Activated T-cell treated with anti-CD3 and anti-CD28 coated beads, Interleukin-2, amount 50 U/mL, for 72 hours (primary cell): Measurements from ENCODE around the gene CCSER1. TPM values are rescaled to one million over a fixed set of nuclear protein-coding genes. Genes with fewer than 3 reads are reported as not detected.

ENCODE experiments used
- ATAC-seq, 2 donors: fragments of 150-1000 bp; cut with Tn5 transposase; replicated peaks in 1 of 2; 2 replicates each; pipeline ENCODE4 v1.10.0; 2021; ENCODE audit warnings: moderate library complexity in 2 of 2, mild to moderate bottlenecking in 1 of 2
- DNase-seq, 2 donors: peaks; one replicate each; pipeline ENCODE4 v3.0.0; 2021 to 2022; ENCODE audit warnings: mixed read lengths in 1 of 2
- H3K27ac Mint-ChIP-seq: one replicate; pipeline ENCODE4 v1.8.0; 2022; ENCODE audit warnings: mild to moderate bottlenecking, moderate library complexity, mixed read lengths
- H3K27me3 Mint-ChIP-seq: one replicate; pipeline ENCODE4 v1.8.0; 2022; ENCODE audit warnings: low read depth, mixed read lengths
- H3K36me3 Mint-ChIP-seq, 2 donors: one replicate each; pipeline ENCODE4 v1.8.0; 2022; ENCODE audit warnings: mixed read lengths in 2 of 2, mild to moderate bottlenecking in 1 of 2; ENCODE audit not compliant: insufficient read depth in 2 of 2
- H3K4me1 Mint-ChIP-seq: one replicate; pipeline ENCODE4 v1.8.0; 2022; ENCODE audit warnings: low read depth, mixed read lengths
- H3K4me3 Mint-ChIP-seq, 2 donors: one replicate each; pipeline ENCODE4 v1.8.0; 2022; ENCODE audit warnings: mild to moderate bottlenecking in 2 of 2, mixed read lengths in 2 of 2, moderate library complexity in 2 of 2
- H3K9me3 Mint-ChIP-seq, 2 donors: one replicate each; pipeline ENCODE4 v1.8.0; 2022; ENCODE audit warnings: mixed read lengths in 2 of 2
- total RNA-seq, 2 donors: library from RNA; stranded (reverse); gene quantifications; one replicate each; pipeline ENCODE4 v1.2.3, GENCODE V29; 2022

Gene CCSER1
- total RNA-seq, 2 donors from 2014 or later: 0.09 TPM; not detected in 1

DNA sequence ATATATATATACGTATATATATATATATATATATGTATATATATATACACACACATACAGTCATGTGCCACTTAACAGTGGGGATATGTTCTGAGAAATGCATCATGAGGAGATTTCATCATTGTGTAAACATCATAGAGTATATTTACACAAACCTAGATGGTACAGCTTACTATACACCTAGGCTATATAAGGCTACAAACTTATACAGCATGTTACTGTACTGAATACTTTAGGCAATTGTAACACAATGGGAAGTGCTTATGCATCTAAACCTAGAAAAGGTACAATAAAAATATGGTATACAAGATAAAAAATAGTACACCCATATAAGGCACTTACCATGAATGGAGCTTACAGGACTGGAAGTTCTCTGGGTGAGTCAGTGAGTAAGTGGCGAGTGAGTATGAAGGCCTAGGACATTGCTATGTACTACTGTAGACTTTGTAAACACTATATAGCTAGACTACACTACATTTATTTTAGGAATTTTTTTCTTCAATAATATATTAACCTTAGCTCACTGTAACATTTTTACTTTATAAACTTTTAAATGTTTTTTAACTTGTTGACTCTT lies 13.2 kb upstream of the CCSER1 start:
- no peak overlapping the region for H3K4me3 Mint-ChIP-seq
- no peaks in the 10 kb centered on the region for H3K4me1 Mint-ChIP-seq
- ATAC-seq: no peak
- no peaks in the 10 kb centered on the region for H3K9me3 Mint-ChIP-seq
- no peaks in the 10 kb centered on the region for H3K27me3 Mint-ChIP-seq
- no peak for DNase-seq
- no peaks in the 10 kb centered on the region for H3K36me3 Mint-ChIP-seq
- H3K27ac Mint-ChIP-seq: no peak overlapping the region

DNA sequence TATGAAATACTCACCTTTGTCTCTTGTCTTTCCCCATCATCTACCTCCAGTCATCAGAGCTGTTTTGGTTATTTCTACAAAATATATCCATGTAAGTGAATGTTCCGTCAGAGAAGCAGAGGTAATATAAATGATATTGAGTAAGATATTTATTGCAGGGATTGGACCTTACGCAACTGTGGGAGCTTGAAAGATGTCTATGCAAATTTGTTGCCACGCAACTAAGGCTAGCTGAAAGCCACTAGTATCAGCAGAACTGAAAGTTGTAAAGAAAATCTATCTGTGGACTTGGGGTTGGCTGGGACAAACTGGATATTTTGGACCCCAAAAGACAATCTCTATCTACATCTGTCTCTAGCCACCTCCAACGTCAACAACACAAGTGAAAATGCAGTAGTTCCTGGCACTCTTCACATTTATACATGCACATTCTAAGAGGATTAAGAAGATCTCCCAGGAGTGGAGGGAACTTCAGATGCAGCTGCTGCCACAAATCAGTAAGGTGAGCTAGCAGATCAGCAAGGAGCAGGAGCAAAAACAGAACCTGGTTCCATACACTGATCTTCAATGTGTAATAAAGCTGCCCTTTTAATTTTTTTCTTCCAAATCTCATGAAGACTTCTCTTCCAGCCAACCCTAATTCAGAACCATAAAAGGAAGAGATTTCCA lies 8.5 kb upstream of the CCSER1 start:
- DNase-seq: no peak
- Mint-ChIP-seq H3K4me3 (no peak overlapping the region), H3K9me3 (no peaks in the 10 kb centered on the region), H3K36me3 (no peaks in the 10 kb centered on the region), H3K27me3 (no peaks in the 10 kb centered on the region), H3K27ac (no peak overlapping the region), H3K4me1 (no peaks in the 10 kb centered on the region)
- ATAC-seq: no peak

- Mint-ChIP-seq H3K4me3 (no peak overlapping the region), H3K9me3 (no peaks in the 10 kb centered on the region), H3K4me1 (no peaks in the 10 kb centered on the region), H3K27ac (no peak overlapping the region), H3K36me3 (no peaks in the 10 kb centered on the region), H3K27me3 (peaks cover 2% of the 10 kb centered on the region)
- DNase-seq (no peak), ATAC-seq (no peak)
Observed at GRCh38 chr4:90120037-90120436, 7.2 kb upstream of the CCSER1 start.

- DNase-seq: no peak
- no peak for ATAC-seq
- Mint-ChIP-seq H3K9me3 (no peaks in the 10 kb centered on the region), H3K4me1 (no peaks in the 10 kb centered on the region), H3K27me3 (peaks cover 9% of the 10 kb centered on the region), H3K36me3 (no peaks in the 10 kb centered on the region), H3K4me3 (no peak overlapping the region), H3K27ac (no peak overlapping the region)
Observed at GRCh38 chr4:90120815-90121214, 6.4 kb upstream of the CCSER1 start.

- H3K4me3 Mint-ChIP-seq: no peak overlapping the region
- H3K27ac Mint-ChIP-seq: no peak overlapping the region
- no peak for DNase-seq
- no peaks in the 10 kb centered on the region for H3K9me3 Mint-ChIP-seq
- peaks cover 19% of the 10 kb centered on the region for H3K27me3 Mint-ChIP-seq
- peaks cover 3% of the 10 kb centered on the region for H3K4me1 Mint-ChIP-seq
- no peak for ATAC-seq
- no peaks in the 10 kb centered on the region for H3K36me3 Mint-ChIP-seq
Observed at GRCh38 chr4:90121676-90122354, 5.4 kb upstream of the CCSER1 start.

- H3K4me3 Mint-ChIP-seq: no peak overlapping the region
- peaks cover 7% of the 10 kb centered on the region for H3K4me1 Mint-ChIP-seq
- no peak overlapping the region for H3K27ac Mint-ChIP-seq
- H3K27me3 Mint-ChIP-seq: peaks cover 25% of the 10 kb centered on the region
- no peak for DNase-seq
- H3K9me3 Mint-ChIP-seq: no peaks in the 10 kb centered on the region
- H3K36me3 Mint-ChIP-seq: peaks cover 0 to under 1% of the 10 kb centered on the region in 2 donors
- no peak for ATAC-seq
Observed at GRCh38 chr4:90122355-90122748, 4.8 kb upstream of the CCSER1 start.

DNA sequence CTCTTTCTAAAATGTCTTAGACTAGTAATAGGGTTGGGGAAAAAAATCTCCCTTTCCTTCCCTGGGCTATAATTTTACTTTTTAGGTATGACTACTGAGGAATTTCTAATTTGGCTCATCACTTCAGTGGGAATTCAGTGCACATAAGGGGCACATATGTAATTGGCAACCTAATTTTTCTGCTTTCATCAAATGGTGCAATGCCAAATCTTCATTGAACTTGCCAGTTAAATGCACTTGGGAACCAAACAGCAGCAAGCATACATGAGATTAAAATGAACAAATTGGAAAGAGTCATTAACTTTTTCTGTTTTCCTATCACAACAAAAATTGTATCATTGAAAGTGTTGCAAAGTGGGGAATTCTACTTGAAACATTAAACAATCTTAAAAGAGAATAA lies 2.9 kb upstream of the CCSER1 start:
- Mint-ChIP-seq H3K4me3 (no peak overlapping the region), H3K27ac (no peak overlapping the region), H3K4me1 (peaks cover 21% of the 10 kb centered on the region), H3K36me3 (peaks cover 0 to 4% of the 10 kb centered on the region in 2 donors), H3K27me3 (peaks cover 39% of the 10 kb centered on the region), H3K9me3 (no peaks in the 10 kb centered on the region)
- ATAC-seq (no peak), DNase-seq (no peak)

DNA sequence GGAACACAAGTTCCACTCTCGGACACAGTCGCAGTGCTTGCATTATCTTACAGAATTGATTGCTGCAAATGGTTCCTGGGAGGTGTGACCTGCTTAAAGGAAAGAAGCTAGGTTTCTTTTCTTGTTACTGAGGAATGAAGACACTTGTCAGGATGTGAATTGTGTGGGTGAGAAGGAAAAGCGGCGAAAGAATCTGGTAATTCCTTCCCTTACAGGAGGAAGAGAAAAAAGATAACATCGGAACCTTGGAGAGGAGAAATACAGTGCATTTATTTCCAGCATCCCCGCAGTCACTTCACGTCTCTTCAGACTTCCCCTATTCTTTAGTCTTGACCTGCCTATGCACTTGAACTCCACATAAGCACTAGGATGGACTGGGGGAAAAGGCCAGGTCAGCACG lies 389 bp upstream of the CCSER1 start:
- Mint-ChIP-seq H3K4me3 (peak overlapping the region; percentile 92 to 95), H3K9me3 (no peaks in the 10 kb centered on the region)

DNA sequence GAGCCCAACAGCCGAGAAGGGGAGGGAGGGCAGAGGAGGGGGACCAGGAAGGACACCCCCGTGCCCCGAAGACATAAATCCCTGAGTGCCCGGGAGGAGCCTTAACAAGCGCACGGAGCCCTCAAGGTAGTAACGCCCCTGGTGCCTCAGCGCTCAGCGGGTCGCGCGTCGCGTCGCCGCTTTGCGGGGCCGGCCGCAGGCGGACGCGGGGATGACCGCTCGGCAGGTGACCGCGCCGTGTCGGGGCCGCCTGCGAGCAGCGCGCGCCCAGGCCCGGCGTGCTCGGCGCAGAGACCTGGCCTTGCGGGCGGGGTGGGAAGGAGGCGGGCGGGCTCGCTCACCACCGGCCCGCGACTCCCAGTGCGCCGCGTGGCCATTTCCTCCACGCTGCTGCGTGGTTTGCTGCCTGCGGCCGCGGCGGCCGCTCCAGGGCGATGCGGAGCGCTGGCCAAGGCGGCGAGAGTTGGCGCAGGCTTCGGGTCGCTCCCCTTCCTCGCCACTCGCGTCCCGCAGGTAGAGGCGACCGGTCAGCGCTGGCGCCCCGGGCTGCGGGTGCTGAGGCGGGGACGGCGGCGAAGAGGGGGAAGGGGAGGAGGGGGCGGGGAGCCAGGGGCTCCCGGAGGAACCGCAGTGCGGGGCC lies 632 bp downstream of the CCSER1 start:
- peaks cover 23% of the 10 kb centered on the region for H3K4me1 Mint-ChIP-seq
- H3K27me3 Mint-ChIP-seq: peaks cover 42% of the 10 kb centered on the region
- ATAC-seq: peak; percentile 35 to 45

More for the DNA sequence above, 389 bp upstream of the CCSER1 start:
- Mint-ChIP-seq H3K36me3 (peaks cover 0 to 4% of the 10 kb centered on the region in 2 donors), H3K27ac (no peak overlapping the region), H3K4me1 (peaks cover 23% of the 10 kb centered on the region), H3K27me3 (peaks cover 42% of the 10 kb centered on the region)
- ATAC-seq (no peak), DNase-seq (no peak)

GRCh38 chr4:90128961-90129495 lies 1.8 kb downstream of the CCSER1 start:
- Mint-ChIP-seq H3K4me3 (peak overlapping the region; percentile 70 to 86), H3K27ac (no peak overlapping the region), H3K27me3 (peaks cover 42% of the 10 kb centered on the region), H3K4me1 (peaks cover 23% of the 10 kb centered on the region), H3K36me3 (peaks cover 0 to 4% of the 10 kb centered on the region in 2 donors), H3K9me3 (no peaks in the 10 kb centered on the region)
- ATAC-seq: no peak
- no peak for DNase-seq

More for the DNA sequence above, 632 bp downstream of the CCSER1 start:
- peak in 1 of 2 donors; percentile 2 for DNase-seq
- Mint-ChIP-seq H3K36me3 (peaks cover 0 to 4% of the 10 kb centered on the region in 2 donors), H3K4me3 (peak overlapping the region; percentile 92 to 95), H3K9me3 (no peaks in the 10 kb centered on the region), H3K27ac (no peak overlapping the region)

- peaks cover 40% of the 10 kb centered on the region for H3K27me3 Mint-ChIP-seq
- DNase-seq: no peak
- no peaks in the 10 kb centered on the region for H3K9me3 Mint-ChIP-seq
- no peak for ATAC-seq
- H3K27ac Mint-ChIP-seq: no peak overlapping the region
- H3K4me3 Mint-ChIP-seq: no peak overlapping the region
- H3K4me1 Mint-ChIP-seq: peaks cover 23% of the 10 kb centered on the region
- peaks cover 0 to 4% of the 10 kb centered on the region in 2 donors for H3K36me3 Mint-ChIP-seq
Observed at GRCh38 chr4:90130076-90130475, 2.9 kb downstream of the CCSER1 start.

DNA sequence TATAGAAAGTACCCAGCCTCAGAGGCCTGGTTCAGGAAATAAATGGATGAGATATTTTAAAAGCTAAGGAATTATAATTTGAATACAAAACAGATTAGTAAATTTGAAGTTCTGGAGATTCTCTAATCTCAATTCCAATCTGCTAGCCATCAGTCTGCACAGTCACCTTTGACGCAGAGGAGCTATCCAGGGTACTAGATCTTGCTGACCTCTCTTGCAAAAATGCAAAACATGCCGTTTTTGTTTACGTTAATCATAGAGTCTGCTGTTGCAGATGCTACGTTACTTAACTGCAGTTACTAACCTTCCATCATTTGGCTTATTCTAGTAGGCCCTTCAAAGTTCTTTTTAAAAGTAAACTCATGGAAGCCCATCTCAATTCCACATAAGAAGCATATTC lies 10.4 kb downstream of the CCSER1 start:
- Mint-ChIP-seq H3K4me1 (no peaks in the 10 kb centered on the region), H3K36me3 (no peaks in the 10 kb centered on the region), H3K27me3 (no peaks in the 10 kb centered on the region), H3K27ac (no peak overlapping the region), H3K9me3 (no peaks in the 10 kb centered on the region), H3K4me3 (no peak overlapping the region)
- ATAC-seq (no peak), DNase-seq (no peak)

DNA sequence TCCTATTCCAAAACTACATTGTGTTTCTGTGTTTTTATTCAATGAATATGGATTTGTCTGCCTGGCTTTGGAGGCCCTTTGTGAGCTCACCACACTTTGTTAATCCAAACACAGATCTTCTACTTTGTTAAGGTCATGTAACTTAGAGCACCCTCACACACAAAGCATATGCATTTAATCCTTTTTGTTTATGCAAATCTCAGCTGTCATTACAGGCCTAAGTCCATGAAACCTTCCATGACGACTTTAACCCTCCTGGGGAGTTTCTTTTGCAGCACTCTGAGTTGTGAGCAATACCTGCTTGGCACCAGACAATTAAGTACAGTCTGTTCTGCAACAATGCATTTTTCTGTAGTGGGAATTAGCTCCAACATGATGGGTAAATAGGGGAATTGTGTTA lies 14.9 kb downstream of the CCSER1 start:
- no peak for ATAC-seq

More for the DNA sequence above, 14.9 kb downstream of the CCSER1 start:
- no peaks in the 10 kb centered on the region for H3K4me1 Mint-ChIP-seq
- no peak for DNase-seq
- no peak overlapping the region for H3K27ac Mint-ChIP-seq
- H3K36me3 Mint-ChIP-seq: no peaks in the 10 kb centered on the region
- H3K27me3 Mint-ChIP-seq: no peaks in the 10 kb centered on the region
- H3K4me3 Mint-ChIP-seq: no peak overlapping the region
- H3K9me3 Mint-ChIP-seq: no peaks in the 10 kb centered on the region
